Measurements from ENCODE around the gene C1orf87. TPM values are rescaled to one million over a fixed set of nuclear protein-coding genes. Genes with fewer than 3 reads are reported as not detected.

Gene C1orf87, protein sequence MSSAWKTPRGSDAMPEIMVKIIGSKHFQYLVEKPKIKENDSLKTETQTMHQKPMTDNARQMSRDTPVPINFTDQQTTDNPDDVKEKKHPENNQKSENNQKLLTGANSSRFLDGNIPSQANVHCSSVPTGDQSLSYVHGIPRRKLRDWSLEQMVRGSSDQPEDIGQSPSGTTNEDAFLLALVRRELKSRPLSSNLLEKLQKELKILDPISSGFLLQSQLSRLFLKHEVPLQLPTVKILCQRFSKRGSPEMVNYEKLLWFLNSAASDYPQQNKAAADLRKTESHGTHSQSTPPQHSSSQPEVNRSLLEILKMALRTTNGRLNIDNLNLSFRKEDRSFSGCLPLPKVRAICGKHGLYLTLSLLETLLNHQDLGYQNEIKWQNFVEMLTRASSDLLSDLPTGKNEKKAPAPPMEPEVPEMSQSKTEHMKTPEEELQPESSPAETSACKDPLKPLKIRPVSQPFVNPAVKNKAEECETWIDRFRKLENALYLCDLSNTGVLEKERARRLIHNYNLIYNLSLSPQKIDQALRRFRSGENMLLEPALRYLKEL
- total RNA-seq = not detected in 2 replicates

DNA sequence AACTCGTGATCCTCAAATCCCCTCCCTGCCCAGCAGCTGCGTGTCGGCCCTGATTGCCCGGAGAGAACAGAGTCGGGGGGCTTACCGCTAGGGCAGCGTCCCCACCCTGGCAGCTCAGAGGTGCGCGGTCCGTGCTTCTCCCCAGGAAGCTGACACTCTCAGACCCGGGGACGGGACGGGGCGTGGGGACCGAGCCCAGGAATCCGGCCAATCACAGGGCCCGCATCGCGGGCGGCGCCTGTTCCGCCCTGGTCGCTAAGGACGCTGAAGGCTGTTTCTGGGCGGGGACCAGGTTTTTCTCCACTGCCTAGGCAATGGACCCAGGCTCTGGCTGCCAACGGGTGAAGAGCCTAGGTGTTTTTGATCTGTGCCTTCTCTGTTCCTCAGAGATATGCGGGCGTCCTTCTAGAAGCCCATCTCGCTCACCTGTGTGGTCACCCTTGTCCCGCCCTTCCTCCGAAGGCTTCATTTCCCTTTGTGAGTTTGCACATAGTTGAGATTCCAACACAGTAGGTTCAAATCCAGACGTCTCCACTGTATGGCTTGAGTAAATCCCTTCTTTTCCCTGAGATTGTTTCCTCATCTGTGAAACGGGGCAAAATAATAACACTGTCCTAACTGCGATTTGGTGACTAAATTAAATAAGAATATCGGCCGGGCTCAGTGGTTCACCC is at the start of gene C1orf87:
C1orf87 (minus strand) TSS at position 166 of the 674 bp plus-strand sequence. CDS start 1,127 bp downstream, outside the sequence.

Other genes with a start within 250 kb of the C1orf87 start
- 0.12 and 0.13 TPM in 2 replicates for gene CYP2J2, start 147.0 kb downstream of the C1orf87 start, total RNA-seq